ENCODE measurements around the gene RHOBTB1.

The RHOBTB1 gene

DNA sequence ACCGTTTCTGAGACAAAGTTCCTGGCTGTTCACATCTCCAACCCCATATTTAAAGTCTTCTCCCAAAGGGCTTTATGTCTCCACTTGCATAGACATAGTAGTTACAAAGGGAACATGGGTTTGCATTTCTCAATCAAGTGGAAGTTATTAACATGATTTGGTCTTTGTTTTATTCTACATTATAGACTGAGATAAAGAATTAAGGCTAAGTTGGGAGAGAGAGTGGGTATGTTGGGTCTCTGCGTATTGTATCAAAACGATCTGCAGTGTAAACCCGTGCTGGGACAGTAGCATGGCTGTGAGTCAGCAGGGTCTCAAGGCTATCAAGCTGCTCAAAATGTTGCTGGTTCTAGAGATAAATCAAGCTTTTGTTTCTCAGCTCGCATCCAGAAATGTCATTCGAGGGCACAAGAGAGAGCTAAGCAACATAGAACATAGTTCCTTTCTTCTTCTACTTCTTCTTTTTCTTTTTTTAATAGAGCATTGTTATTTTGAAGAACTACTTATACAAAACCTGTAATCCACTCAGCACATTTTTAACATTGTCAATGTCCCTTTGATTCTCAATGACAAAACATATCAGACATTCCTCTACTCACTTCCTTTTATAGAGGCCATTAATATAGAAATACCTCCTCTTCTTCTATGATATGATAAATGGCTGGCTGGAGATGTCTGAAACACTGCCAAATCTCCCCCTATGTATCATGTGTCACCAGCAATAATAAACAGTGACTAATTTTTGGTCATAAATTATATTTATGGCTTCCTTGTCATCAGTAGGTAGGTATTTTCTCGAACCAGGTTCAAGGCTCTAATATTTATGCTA, 34.5 kb upstream of the RHOBTB1 start:
- Histone ChIP-seq H3K27ac (ENCODE audit: extremely low read depth, low read depth, low read length) (peak overlapping the region; percentile 9; the same call in 1 of the 2 replicates), H3K4me3 (ENCODE audit: low read depth, low read length) (no peak overlapping the region), H3K4me1 (ENCODE audit: control insufficient read depth, insufficient read depth, low read length) (peaks cover 8% of the 10 kb centered on the region), H3K9me3 (ENCODE audit: control insufficient read depth, insufficient read depth, low read depth, low read length) (no peaks in the 10 kb centered on the region), H3K36me3 (ENCODE audit: control insufficient read depth in 2 of 2, insufficient read depth in 1 of 2, low read length in 2 of 2) (no peaks in the 10 kb centered on the region)
- POLR2A ChIA-PET: interaction anchor here (0.6 kb wide), 1 partner anchor 849 kb away, joined by 5 read pairs; no protein-coding TSS in a partner anchor
- CTCF ChIA-PET: interaction anchor here (1.1 to 1.5 kb wide), 2 partner anchors 14 to 19 kb away, joined by 3 to 4 read pairs; no protein-coding TSS in a partner anchor
- TF ChIP-seq ZNF501 (tag by site-specific recombination; IDR thresholded peaks at IDR 0.05): 0 out of 2 replicates have a peak, but pooled peaks have one; percentile 32
- peak; percentile 93 for TF ChIP-seq INSM2 (tag by site-specific recombination; IDR thresholded peaks at IDR 0.05)
- peak; percentile 72 for TF ChIP-seq ZBTB17 (tag by site-specific recombination; IDR thresholded peaks at IDR 0.05)
- no peak; the same call in 1 of the 2 replicates for TF ChIP-seq ZFP69B (tag by site-specific recombination; IDR thresholded peaks at IDR 0.05)
- no peak for TF ChIP-seq RBAK (tag by site-specific recombination; IDR thresholded peaks at IDR 0.05)
- 0 out of 2 replicates have a peak, but pooled peaks have one; percentile 62 for TF ChIP-seq GLI4 (tag by site-specific recombination; IDR thresholded peaks at IDR 0.05)
- TF ChIP-seq GLI2 (tag by site-specific recombination; IDR thresholded peaks at IDR 0.05; ENCODE audit: borderline replicate concordance, low read depth): peak; percentile 54; the same call in 1 of the 2 replicates
- TF ChIP-seq, protein P1, sequence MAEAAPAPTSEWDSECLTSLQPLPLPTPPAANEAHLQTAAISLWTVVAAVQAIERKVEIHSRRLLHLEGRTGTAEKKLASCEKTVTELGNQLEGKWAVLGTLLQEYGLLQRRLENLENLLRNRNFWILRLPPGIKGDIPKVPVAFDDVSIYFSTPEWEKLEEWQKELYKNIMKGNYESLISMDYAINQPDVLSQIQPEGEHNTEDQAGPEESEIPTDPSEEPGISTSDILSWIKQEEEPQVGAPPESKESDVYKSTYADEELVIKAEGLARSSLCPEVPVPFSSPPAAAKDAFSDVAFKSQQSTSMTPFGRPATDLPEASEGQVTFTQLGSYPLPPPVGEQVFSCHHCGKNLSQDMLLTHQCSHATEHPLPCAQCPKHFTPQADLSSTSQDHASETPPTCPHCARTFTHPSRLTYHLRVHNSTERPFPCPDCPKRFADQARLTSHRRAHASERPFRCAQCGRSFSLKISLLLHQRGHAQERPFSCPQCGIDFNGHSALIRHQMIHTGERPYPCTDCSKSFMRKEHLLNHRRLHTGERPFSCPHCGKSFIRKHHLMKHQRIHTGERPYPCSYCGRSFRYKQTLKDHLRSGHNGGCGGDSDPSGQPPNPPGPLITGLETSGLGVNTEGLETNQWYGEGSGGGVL (tag by site-specific recombination; IDR thresholded peaks at IDR 0.05): peak; percentile 76
- peak; percentile 57 for TF ChIP-seq ZBTB21 (tag by site-specific recombination; IDR thresholded peaks at IDR 0.05)
- TF ChIP-seq ZNF184 (tag by site-specific recombination; IDR thresholded peaks at IDR 0.05): peak; percentile 53; the same call in 1 of the 2 replicates
- no peak for TF ChIP-seq ZNF704 (tag by site-specific recombination; IDR thresholded peaks at IDR 0.05)
- no peak for TF ChIP-seq ZNF157 (tag by site-specific recombination; IDR thresholded peaks at IDR 0.05)
- peak; percentile 67; the same call in 1 of the 2 replicates for TF ChIP-seq ZNF639 (tag by site-specific recombination; IDR thresholded peaks at IDR 0.05)
- TF ChIP-seq ZNF366 (tag by site-specific recombination; conservative IDR thresholded peaks at IDR 0.05): peak; percentile 98
- no peak for TF ChIP-seq ZNF221 (tag by site-specific recombination; IDR thresholded peaks at IDR 0.05; ENCODE audit: borderline replicate concordance)
- peak; percentile 56; the same call in 1 of the 2 replicates for TF ChIP-seq ZNF391 (tag by site-specific recombination; IDR thresholded peaks at IDR 0.05; ENCODE audit: borderline replicate concordance, low read depth)
- TF ChIP-seq ZNF10 (tag by site-specific recombination; IDR thresholded peaks at IDR 0.05): no peak
- peak; percentile 89 for TF ChIP-seq MEIS1 (CRISPR knock-in tag; IDR thresholded peaks at IDR 0.05; ENCODE audit: borderline replicate concordance)
- TF ChIP-seq, protein P2, sequence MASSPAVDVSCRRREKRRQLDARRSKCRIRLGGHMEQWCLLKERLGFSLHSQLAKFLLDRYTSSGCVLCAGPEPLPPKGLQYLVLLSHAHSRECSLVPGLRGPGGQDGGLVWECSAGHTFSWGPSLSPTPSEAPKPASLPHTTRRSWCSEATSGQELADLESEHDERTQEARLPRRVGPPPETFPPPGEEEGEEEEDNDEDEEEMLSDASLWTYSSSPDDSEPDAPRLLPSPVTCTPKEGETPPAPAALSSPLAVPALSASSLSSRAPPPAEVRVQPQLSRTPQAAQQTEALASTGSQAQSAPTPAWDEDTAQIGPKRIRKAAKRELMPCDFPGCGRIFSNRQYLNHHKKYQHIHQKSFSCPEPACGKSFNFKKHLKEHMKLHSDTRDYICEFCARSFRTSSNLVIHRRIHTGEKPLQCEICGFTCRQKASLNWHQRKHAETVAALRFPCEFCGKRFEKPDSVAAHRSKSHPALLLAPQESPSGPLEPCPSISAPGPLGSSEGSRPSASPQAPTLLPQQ (tag by site-specific recombination; IDR thresholded peaks at IDR 0.05): peak; percentile 58
- no peak for TF ChIP-seq ZNF560 (tag by site-specific recombination; IDR thresholded peaks at IDR 0.05; ENCODE audit: borderline replicate concordance)
- no peak for TF ChIP-seq PRDM1 (tag by site-specific recombination; IDR thresholded peaks at IDR 0.05)
- TF ChIP-seq, protein P3, sequence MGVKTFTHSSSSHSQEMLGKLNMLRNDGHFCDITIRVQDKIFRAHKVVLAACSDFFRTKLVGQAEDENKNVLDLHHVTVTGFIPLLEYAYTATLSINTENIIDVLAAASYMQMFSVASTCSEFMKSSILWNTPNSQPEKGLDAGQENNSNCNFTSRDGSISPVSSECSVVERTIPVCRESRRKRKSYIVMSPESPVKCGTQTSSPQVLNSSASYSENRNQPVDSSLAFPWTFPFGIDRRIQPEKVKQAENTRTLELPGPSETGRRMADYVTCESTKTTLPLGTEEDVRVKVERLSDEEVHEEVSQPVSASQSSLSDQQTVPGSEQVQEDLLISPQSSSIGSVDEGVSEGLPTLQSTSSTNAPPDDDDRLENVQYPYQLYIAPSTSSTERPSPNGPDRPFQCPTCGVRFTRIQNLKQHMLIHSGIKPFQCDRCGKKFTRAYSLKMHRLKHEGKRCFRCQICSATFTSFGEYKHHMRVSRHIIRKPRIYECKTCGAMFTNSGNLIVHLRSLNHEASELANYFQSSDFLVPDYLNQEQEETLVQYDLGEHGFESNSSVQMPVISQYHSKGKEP (tag by site-specific recombination; IDR thresholded peaks at IDR 0.05): peak; percentile 72; the same call in 1 of the 2 replicates
- peak; percentile 29; the same call in 1 of the 2 replicates for TF ChIP-seq ZNF660 (tag by site-specific recombination; IDR thresholded peaks at IDR 0.05)
- no peak for TF ChIP-seq ZNF416 (tag by site-specific recombination; IDR thresholded peaks at IDR 0.05)
- TF ChIP-seq HIC1 (tag by site-specific recombination; IDR thresholded peaks at IDR 0.05): peak; percentile 88

All from HEK293 (cell line).